ENCODE data around the gene USP53.
"Not testable (repeated sequence)": the region's sequence is repeated elsewhere in the genome, so short reads cannot be mapped to it uniquely, and the experiment has no call there.

Gene USP53

GRCh38 chr4:119227690-119228089 is 15.2 kb downstream of the USP53 start:
- no peak for DNase-seq (ENCODE audit: low read depth in 2 of 3, low spot score in 1 of 3)

DNA sequence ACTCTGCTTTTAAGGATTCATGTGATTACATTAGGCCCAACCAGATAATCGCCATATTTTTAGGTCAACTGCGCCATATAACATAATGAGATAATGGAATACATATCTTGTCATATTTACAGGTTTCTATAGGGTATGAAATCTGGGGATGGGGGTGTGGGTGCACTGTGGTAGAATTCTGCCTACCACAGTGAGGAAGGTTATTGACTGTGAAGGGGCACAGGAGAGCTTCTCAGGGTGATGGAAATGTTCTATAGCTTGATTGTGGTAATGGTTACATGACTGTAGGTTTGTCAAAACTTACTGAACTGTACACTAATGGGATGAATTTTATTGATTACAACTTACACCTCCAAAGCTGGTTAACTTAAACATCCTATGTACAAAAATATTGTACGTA is 15.9 kb downstream of the USP53 start:
- DNase-seq (ENCODE audit: low read depth in 2 of 3, low spot score in 1 of 3) = no peak

GRCh38 chr4:119229908-119230687 is 17.6 kb downstream of the USP53 start:
- no peak for DNase-seq (ENCODE audit: low read depth in 2 of 3, low spot score in 1 of 3)

- no peak for DNase-seq (ENCODE audit: low read depth in 2 of 3, low spot score in 1 of 3)
Measured at GRCh38 chr4:119231491-119231890, 19.0 kb downstream of the USP53 start.

DNA sequence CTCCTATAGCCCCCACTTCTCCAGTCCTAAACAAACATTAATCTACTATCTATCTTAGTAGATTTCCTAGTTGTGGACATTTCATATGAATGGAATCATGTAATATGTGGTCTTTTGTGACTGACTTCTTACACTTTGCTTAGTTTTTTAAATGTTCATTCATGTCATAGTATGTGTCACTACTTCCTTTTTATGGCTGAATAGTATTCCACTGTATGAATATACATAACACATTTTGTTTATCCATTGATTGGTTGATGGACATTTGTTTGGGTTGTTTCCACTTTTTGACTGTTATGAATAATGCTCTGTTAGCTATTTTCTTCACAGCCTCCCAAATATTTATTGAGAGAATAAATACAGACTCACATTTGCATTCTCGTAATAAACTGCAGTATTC is 19.8 kb downstream of the USP53 start:
- no peak for DNase-seq (ENCODE audit: low read depth in 2 of 3, low spot score in 1 of 3)

GRCh38 chr4:119233191-119233590 is 20.7 kb downstream of the USP53 start:
- no peak for DNase-seq (ENCODE audit: low read depth in 2 of 3, low spot score in 1 of 3)

DNA sequence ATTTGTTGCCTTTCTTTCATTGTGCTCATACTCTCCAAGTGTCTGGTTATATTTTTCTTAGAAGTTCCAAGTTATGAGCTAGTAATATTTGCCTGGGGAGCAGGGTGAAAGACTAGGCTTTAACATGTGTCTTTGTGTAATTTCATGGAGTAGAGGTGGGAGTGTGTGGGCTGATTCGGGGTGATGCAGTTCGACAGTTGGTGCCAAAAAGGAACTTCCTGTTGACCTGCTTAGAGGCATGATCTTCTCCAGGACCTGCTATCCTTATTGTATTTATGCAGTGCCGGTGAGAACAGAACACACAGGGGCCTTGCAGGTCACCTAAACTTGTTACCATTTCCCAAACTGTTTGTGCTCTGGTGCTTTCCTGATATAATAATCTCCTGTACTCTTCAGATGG is 21.2 kb downstream of the USP53 start:
- no peak for DNase-seq (ENCODE audit: low read depth in 2 of 3, low spot score in 1 of 3)

DNA sequence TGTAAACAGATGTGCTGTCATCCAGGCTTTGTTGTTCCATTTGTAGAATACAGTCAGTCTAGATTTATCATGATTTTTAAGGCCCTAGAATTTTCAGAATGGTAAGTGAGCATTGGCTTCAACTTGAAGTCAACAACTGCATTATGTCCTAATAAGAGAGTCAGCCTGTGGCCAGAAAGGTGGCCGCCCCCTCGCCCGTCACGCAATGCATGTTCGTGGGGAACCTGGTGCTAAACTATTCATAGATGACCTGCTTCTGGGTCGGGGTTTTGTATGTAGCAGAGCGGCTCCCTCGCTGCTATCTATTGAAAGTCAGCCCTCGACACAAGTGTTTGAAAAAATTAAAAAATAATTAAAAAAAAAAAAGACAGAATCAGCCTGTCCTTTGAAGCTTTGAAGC is 24.7 kb downstream of the USP53 start:
- no peak for DNase-seq (ENCODE audit: low read depth in 2 of 3, low spot score in 1 of 3)

- DNase-seq (ENCODE audit: low read depth in 2 of 3, low spot score in 1 of 3) = no peak
Measured at GRCh38 chr4:119237642-119238041, 25.1 kb downstream of the USP53 start.

DNA sequence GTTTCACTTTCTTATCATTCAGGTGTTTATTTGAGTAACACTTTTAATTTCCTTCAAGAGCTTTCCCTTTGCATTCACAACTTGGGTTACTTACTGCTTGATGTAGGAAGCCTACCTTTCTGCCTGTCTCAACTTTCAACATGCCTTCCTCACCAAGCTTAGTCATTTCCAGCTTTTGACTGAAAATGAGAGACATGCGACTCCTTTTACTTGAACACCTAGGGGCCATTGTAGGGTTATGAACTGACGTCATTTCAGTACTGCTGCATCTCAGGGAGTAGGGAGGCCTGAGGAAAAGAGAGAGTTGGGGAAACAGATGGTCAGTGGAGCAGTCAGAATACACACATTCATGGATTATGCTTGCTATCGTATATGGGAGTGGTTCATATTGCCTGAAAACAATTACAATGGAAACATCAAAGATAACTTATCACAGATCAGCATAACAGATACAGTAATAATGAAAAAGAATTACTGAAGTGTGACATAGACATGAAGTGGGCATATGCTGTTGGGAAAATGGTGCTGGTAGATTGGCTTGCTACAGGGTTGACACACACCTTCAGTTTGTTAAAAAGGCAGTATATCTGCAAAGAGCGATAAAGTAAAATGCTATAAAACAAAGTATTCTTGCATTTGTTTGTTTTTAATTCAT is 25.7 kb downstream of the USP53 start:
- DNase-seq (ENCODE audit: low read depth in 2 of 3, low spot score in 1 of 3) = peak in 2 of 3 donors; percentile 12 to 44

DNA sequence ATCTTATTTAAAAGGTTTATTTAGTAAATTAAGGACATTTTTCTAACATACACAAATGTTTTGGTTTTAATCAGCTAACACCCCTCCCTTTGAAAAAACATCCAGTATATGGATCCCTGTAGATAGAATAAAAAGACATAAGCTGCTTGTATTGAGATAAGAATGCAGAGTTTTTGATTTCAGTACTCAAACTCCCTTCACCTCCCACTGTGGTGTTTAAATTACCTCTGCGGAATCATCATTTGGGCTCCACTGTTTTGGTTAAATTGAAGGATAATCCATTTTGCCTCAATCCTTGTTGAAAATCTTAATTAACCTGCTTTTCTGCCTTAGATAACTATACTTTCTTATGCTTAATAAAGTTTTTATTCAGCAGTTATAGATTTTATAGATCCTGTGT is 27.6 kb downstream of the USP53 start:
- DNase-seq (ENCODE audit: low read depth in 2 of 3, low spot score in 1 of 3) = no peak

DNA sequence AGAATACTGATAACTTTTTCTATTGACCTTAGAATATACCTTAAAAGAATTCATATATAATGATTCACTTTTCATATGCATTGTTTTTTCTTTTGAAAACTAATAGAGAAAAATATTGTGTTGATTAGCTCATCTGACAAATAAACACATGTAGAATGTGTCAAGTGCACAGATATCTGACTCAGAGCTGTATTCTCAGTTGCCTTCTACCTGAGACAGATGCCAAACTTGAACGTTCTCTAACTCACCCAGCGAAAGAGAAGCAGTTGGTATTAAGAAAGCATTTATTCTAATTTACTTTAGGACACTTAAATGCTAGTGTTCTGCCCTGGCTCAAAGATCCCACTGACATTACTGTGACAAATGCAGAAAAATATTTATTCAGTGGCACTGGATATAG is 28.1 kb downstream of the USP53 start:
- DNase-seq (ENCODE audit: low read depth in 2 of 3, low spot score in 1 of 3) = no peak

DNA sequence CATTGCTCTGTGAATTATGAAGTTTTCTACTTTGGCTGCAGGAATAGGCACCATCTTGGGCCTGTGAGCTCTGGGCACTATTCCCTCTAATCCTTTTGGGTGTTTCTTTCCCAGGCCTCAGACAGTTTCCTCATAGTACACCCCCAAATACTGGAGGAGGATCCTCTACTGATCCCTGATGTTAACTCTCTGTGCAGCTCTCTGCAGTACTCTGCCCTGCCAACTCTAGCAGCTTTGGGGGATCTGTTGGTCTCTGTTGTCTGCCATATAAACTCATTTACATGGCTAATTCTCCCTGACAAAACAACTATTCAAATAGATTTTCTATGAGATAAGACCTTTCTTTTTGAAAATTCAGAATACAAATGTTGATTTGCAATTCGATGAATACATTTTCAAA is 29.9 kb downstream of the USP53 start:
- DNase-seq (ENCODE audit: low read depth in 2 of 3, low spot score in 1 of 3) = no peak

GRCh38 chr4:119243868-119244267 is 31.4 kb downstream of the USP53 start:
- DNase-seq (ENCODE audit: low read depth in 2 of 3, low spot score in 1 of 3) = no peak

GRCh38 chr4:119244344-119244743 is 31.8 kb downstream of the USP53 start:
- DNase-seq (ENCODE audit: low read depth in 2 of 3, low spot score in 1 of 3) = no peak

DNA sequence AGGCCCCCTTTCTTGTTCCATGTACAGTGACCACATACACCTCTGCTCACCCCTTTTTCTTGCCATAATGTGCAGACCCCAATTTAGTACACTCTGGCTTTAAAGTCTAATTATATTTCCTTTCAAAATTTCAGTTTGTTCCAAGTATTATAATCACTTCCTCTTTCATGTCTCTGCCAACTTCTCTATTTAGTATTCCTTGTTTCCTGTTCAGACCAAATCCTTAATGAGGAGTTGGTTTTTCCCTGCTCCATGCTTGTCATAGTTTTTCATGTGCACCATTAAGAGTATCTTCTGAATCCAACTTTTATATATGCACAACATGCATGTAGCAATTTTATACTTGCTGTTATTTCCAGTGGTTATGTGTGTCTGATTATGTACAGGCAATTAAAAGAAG is 32.3 kb downstream of the USP53 start:
- DNase-seq (ENCODE audit: low read depth in 2 of 3, low spot score in 1 of 3) = no peak

GRCh38 chr4:119246177-119246733 is 33.7 kb downstream of the USP53 start:
- no peak for DNase-seq (ENCODE audit: low read depth in 2 of 3, low spot score in 1 of 3)

- not testable (repeated sequence) for DNase-seq (ENCODE audit: low read depth in 2 of 3, low spot score in 1 of 3)
Measured at GRCh38 chr4:119251037-119251436, 38.5 kb downstream of the USP53 start.

GRCh38 chr4:119255223-119255622 is 42.7 kb downstream of the USP53 start:
- DNase-seq (ENCODE audit: low read depth in 2 of 3, low spot score in 1 of 3) = not testable (repeated sequence)

GRCh38 chr4:119260528-119260927 is 48.0 kb downstream of the USP53 start:
- DNase-seq (ENCODE audit: low read depth in 2 of 3, low spot score in 1 of 3) = no peak

DNA sequence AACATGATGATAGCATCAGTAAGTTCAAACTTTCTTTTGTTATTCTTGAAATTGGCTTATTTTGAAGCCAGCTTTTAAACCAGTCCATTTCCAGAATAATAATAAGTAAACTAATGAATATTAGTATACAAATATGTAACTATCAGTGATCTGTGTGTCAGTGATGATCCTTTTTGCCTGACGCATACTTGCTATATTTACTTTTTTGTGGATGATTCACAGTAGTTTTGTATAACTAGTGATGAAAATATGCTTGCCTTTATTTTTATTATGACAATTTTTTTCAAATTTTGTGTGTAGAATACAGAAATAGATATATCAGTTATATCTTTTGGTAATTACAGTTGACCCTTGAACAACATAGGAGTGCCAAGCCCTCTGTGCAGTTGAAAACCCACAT is 49.5 kb downstream of the USP53 start:
- DNase-seq (ENCODE audit: low read depth in 2 of 3, low spot score in 1 of 3) = no peak

GRCh38 chr4:119264743-119265142 is 52.2 kb downstream of the USP53 start:
- DNase-seq (ENCODE audit: low read depth in 2 of 3, low spot score in 1 of 3) = no peak

- DNase-seq (ENCODE audit: low read depth in 2 of 3, low spot score in 1 of 3) = no peak
Measured at GRCh38 chr4:119266153-119266552, 53.6 kb downstream of the USP53 start.
